ENCODE measurements around the gene CHST15. TPM values are rescaled to one million over a fixed set of nuclear protein-coding genes. Genes with fewer than 3 reads are reported as not detected.

Gene CHST15
- total RNA-seq, 1 experiment from 2014 or later = 17.1 TPM

DNA sequence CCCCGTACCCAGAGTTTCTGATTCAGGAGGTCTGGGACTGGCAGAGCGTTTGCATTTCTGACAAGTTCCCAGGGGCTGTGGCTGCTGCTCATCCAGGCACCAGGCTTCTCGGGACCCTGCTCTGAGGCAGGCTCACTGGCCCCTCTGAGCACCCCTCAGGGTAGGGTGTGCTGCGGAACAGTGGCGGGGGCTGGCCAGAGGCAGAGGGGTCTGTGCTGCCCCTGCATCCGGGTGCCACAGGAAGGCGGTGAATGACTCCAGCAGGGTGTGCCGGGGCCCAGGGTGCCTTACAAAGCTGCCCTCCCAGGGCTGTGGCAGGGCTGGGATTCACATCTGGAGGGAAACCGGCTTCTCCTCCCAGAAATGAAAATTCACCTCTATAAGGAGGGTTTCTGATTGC is 77.4 kb downstream of the CHST15 start:
- POLR2A ChIA-PET (ENCODE audit: unreplicated experiment) = no interaction called here
- H3K36me3 ChIP-seq (ENCODE audit: low read depth, low read length) = no peaks in the 10 kb centered on the region
- no peaks in the 10 kb centered on the region for H3K79me2 ChIP-seq (ENCODE audit: low read length)
- TF ChIP-seq, protein P1, sequence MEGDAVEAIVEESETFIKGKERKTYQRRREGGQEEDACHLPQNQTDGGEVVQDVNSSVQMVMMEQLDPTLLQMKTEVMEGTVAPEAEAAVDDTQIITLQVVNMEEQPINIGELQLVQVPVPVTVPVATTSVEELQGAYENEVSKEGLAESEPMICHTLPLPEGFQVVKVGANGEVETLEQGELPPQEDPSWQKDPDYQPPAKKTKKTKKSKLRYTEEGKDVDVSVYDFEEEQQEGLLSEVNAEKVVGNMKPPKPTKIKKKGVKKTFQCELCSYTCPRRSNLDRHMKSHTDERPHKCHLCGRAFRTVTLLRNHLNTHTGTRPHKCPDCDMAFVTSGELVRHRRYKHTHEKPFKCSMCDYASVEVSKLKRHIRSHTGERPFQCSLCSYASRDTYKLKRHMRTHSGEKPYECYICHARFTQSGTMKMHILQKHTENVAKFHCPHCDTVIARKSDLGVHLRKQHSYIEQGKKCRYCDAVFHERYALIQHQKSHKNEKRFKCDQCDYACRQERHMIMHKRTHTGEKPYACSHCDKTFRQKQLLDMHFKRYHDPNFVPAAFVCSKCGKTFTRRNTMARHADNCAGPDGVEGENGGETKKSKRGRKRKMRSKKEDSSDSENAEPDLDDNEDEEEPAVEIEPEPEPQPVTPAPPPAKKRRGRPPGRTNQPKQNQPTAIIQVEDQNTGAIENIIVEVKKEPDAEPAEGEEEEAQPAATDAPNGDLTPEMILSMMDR (conservative IDR thresholded peaks at IDR 0.05; ENCODE audit: low read depth, low read length) = no peak
- TF ChIP-seq EZH2phosphoT487 (IDR thresholded peaks at IDR 0.05; ENCODE audit: borderline replicate concordance, low read length) (no peak), EZH2 (IDR thresholded peaks at IDR 0.05; ENCODE audit: low read length, unreplicated experiment) (no peak)
- H3K4me2 ChIP-seq (ENCODE audit: low read length) = no peak overlapping the region
- no peaks in the 10 kb centered on the region for H3F3A ChIP-seq (ENCODE audit: low read length, unreplicated experiment)
- no peaks in the 10 kb centered on the region for H3K9me2 ChIP-seq (replicated peaks; ENCODE audit: low read length)
- H3K4me3 ChIP-seq (ENCODE audit: low read length) = no peak overlapping the region
- H3K27me3 ChIP-seq (ENCODE audit: low read length) = no peaks in the 10 kb centered on the region
- CTCF ChIA-PET = no interaction called here
- H4K20me1 ChIP-seq (ENCODE audit: low read length) = no peaks in the 10 kb centered on the region
- no peaks in the 10 kb centered on the region for H3K4me1 ChIP-seq (ENCODE audit: insufficient read depth, low read length)
- H3K9ac ChIP-seq (ENCODE audit: low read length) = no peak overlapping the region
- H3K27ac ChIP-seq (ENCODE audit: low read length) = no peak overlapping the region
- no peak overlapping the region for H2AFZ ChIP-seq (ENCODE audit: low read length)
- ATAC-seq = no peak
- intact Hi-C loops (cut with micrococcal nuclease) = no loop called here
- H3K9me3 ChIP-seq (ENCODE audit: low read length) = no peaks in the 10 kb centered on the region
- DNase-seq = no peak
- BruUV-seq (replicated peaks) = no TSS peak

DNA sequence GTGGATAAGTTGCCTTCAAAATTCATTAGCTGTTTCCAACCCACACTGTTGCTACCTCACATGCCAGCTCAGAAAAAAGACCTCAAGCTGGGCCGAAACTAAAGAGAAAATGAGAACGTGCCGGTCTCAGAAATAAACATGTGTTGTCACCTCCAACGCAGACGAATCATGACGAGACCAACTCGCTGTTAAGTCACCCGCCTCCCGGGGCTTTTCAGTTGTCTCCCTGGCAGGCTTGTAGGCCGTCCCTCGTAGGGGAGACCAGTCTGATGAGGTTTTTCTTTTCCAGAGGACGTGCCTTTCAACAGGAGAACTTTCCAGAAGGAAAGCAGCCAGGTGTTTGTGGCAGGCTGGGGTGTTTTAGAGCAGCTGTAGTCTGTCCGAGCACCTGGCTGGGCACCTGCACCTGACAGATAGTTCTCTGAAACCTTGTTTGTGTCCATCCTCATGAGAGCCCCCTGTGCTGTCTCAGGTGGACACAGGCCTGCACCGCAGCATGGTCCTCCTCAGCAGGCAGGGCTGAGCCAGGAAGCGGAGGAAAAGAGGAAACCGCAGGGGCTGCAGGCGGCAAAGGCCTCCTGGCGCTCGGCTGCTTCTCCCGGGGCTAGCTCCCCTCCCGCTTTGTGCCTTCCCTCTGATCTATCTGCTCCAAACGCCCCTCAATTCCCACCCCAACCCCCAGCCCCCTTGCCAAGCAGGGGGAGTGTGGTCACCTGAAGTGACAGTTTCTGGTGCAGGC is 78.8 kb downstream of the CHST15 start:
- no TSS peak for BruUV-seq (replicated peaks)
- DNase-seq = no peak

DNA sequence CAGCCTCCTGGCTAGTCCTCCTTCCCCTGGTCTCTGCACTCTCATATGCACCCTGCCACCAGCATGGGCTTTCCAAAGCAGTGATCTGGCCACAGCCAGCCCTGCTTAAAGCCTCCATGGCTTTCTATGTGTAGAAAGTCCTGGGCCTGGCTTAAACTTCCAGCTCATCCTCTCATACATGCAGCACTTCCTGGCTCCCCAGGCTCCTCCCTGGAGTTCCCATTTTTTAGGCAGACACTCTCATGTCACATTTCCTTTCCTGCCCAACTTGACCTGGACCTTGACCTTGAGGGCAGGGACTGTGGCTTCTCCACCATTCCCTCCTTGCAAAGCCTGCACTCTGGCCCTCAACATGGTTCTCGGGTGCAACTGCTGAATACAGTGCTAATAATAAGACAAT is 79.5 kb downstream of the CHST15 start:
- H3K4me2 ChIP-seq (ENCODE audit: low read length) = no peak overlapping the region
- TF ChIP-seq EZH2phosphoT487 (IDR thresholded peaks at IDR 0.05; ENCODE audit: borderline replicate concordance, low read length) = no peak
- TF ChIP-seq, protein P1 (conservative IDR thresholded peaks at IDR 0.05; ENCODE audit: low read depth, low read length) = no peak
- no peak for TF ChIP-seq EZH2 (IDR thresholded peaks at IDR 0.05; ENCODE audit: low read length, unreplicated experiment)

More for the DNA sequence above, 78.8 kb downstream of the CHST15 start:
- POLR2A ChIA-PET (ENCODE audit: unreplicated experiment) = no interaction called here
- Histone ChIP-seq H3F3A (ENCODE audit: low read length, unreplicated experiment) (no peaks in the 10 kb centered on the region), H3K9ac (ENCODE audit: low read length) (no peak overlapping the region), H2AFZ (ENCODE audit: low read length) (no peak overlapping the region), H3K4me3 (ENCODE audit: low read length) (no peak overlapping the region), H3K27ac (ENCODE audit: low read length) (no peak overlapping the region), H3K4me1 (ENCODE audit: insufficient read depth, low read length) (no peaks in the 10 kb centered on the region), H3K36me3 (ENCODE audit: low read depth, low read length) (no peaks in the 10 kb centered on the region), H4K20me1 (ENCODE audit: low read length) (no peaks in the 10 kb centered on the region), H3K4me2 (ENCODE audit: low read length) (no peak overlapping the region), H3K79me2 (ENCODE audit: low read length) (no peaks in the 10 kb centered on the region), H3K27me3 (ENCODE audit: low read length) (no peaks in the 10 kb centered on the region), H3K9me3 (ENCODE audit: low read length) (no peaks in the 10 kb centered on the region), H3K9me2 (replicated peaks; ENCODE audit: low read length) (no peaks in the 10 kb centered on the region)
- ATAC-seq = no peak
- intact Hi-C loops (cut with micrococcal nuclease) = no loop called here
- CTCF ChIA-PET = interaction anchor here (0.6 kb wide), 1 partner anchor 230 kb away, joined by 4 read pairs; no protein-coding TSS in a partner anchor
- TF ChIP-seq EZH2phosphoT487 (IDR thresholded peaks at IDR 0.05; ENCODE audit: borderline replicate concordance, low read length) (no peak), EZH2 (IDR thresholded peaks at IDR 0.05; ENCODE audit: low read length, unreplicated experiment) (no peak)
- TF ChIP-seq, protein P1 (conservative IDR thresholded peaks at IDR 0.05; ENCODE audit: low read depth, low read length) = no peak

More for the DNA sequence above, 79.5 kb downstream of the CHST15 start:
- Histone ChIP-seq H3K4me1 (ENCODE audit: insufficient read depth, low read length) (no peaks in the 10 kb centered on the region), H3K9me3 (ENCODE audit: low read length) (no peaks in the 10 kb centered on the region), H3K36me3 (ENCODE audit: low read depth, low read length) (no peaks in the 10 kb centered on the region), H2AFZ (ENCODE audit: low read length) (no peak overlapping the region), H3K27me3 (ENCODE audit: low read length) (no peaks in the 10 kb centered on the region), H3F3A (ENCODE audit: low read length, unreplicated experiment) (no peaks in the 10 kb centered on the region), H3K79me2 (ENCODE audit: low read length) (no peaks in the 10 kb centered on the region), H3K9ac (ENCODE audit: low read length) (no peak overlapping the region), H3K27ac (ENCODE audit: low read length) (no peak overlapping the region), H3K9me2 (replicated peaks; ENCODE audit: low read length) (no peaks in the 10 kb centered on the region), H4K20me1 (ENCODE audit: low read length) (no peaks in the 10 kb centered on the region), H3K4me3 (ENCODE audit: low read length) (no peak overlapping the region)
- CTCF ChIA-PET = no interaction called here
- ATAC-seq (no peak), DNase-seq (no peak)
- no TSS peak for BruUV-seq (replicated peaks)
- POLR2A ChIA-PET (ENCODE audit: unreplicated experiment) = no interaction called here
- intact Hi-C loops (cut with micrococcal nuclease) = no loop called here

All from PC-3 (cell line).